ENCODE results near the gene SLC49A4. TPM values are rescaled to one million over a fixed set of nuclear protein-coding genes. Genes with fewer than 3 reads are reported as not detected.

Gene SLC49A4
- total RNA-seq, 1 experiment from 2014 or later = 14.1 TPM

- no peaks in the 10 kb centered on the region for H3K9me3 ChIP-seq (ENCODE audit: low read depth, low read length, poor library complexity, severe bottlenecking)
- H3K36me3 ChIP-seq (ENCODE audit: insufficient read depth, low read length, poor library complexity, severe bottlenecking) = no peaks in the 10 kb centered on the region
- DNase-seq (ENCODE audit: low spot score) = no peak
- POLR2A ChIA-PET (ENCODE audit: low non-redundant PET) = no interaction called here
- TF ChIP-seq EZH2 (IDR thresholded peaks at IDR 0.05; ENCODE audit: borderline replicate concordance, low read depth, low read length, poor library complexity, severe bottlenecking) (no peak), CTCF (conservative IDR thresholded peaks at IDR 0.05; ENCODE audit: low read depth, low read length) (no peak)
- CTCF ChIA-PET = no interaction called here
- intact Hi-C loops (cut with micrococcal nuclease; ENCODE audit: unreplicated experiment) = no loop called here
- no peak overlapping the region for H3K4me3 ChIP-seq (ENCODE audit: low read depth, low read length, poor library complexity, severe bottlenecking)
- H3K27ac ChIP-seq (ENCODE audit: low read depth, low read length, poor library complexity, severe bottlenecking) = no peak overlapping the region
- no TSS peak for BruUV-seq (replicated peaks)
- no peaks in the 10 kb centered on the region for H3K27me3 ChIP-seq (replicated peaks; ENCODE audit: insufficient read depth, low read depth, low read length, poor library complexity)
- H3K4me1 ChIP-seq (ENCODE audit: insufficient read depth, low read length, poor library complexity, severe bottlenecking) = no peaks in the 10 kb centered on the region
These were observed 27.1 kb upstream of the SLC49A4 start for GRCh38 chr3:122767540-122768372.

- DNase-seq (ENCODE audit: low spot score) = no peak
- ChIA-PET POLR2A (ENCODE audit: low non-redundant PET) (interaction anchor here (0.6 kb wide), 1 partner anchor 10 kb away, joined by 3 read pairs; no protein-coding TSS in a partner anchor), CTCF (no interaction called here)
- Histone ChIP-seq H3K27me3 (replicated peaks; ENCODE audit: insufficient read depth, low read depth, low read length, poor library complexity) (no peaks in the 10 kb centered on the region), H3K4me1 (ENCODE audit: insufficient read depth, low read length, poor library complexity, severe bottlenecking) (no peaks in the 10 kb centered on the region), H3K36me3 (ENCODE audit: insufficient read depth, low read length, poor library complexity, severe bottlenecking) (no peaks in the 10 kb centered on the region), H3K9me3 (ENCODE audit: low read depth, low read length, poor library complexity, severe bottlenecking) (no peaks in the 10 kb centered on the region), H3K27ac (ENCODE audit: low read depth, low read length, poor library complexity, severe bottlenecking) (no peak overlapping the region), H3K4me3 (ENCODE audit: low read depth, low read length, poor library complexity, severe bottlenecking) (no peak overlapping the region)
- no TSS peak for BruUV-seq (replicated peaks)
- intact Hi-C loops (cut with micrococcal nuclease; ENCODE audit: unreplicated experiment) = no loop called here
- no peak for TF ChIP-seq EZH2 (IDR thresholded peaks at IDR 0.05; ENCODE audit: borderline replicate concordance, low read depth, low read length, poor library complexity, severe bottlenecking)
- TF ChIP-seq CTCF (conservative IDR thresholded peaks at IDR 0.05; ENCODE audit: low read depth, low read length) = no peak
These were observed 24.2 kb upstream of the SLC49A4 start for GRCh38 chr3:122770521-122771202.

GRCh38 chr3:122772827-122773226 lies 22.0 kb upstream of the SLC49A4 start:
- DNase-seq (ENCODE audit: low spot score) = no peak
- ChIA-PET POLR2A (ENCODE audit: low non-redundant PET) (no interaction called here), CTCF (no interaction called here)
- Histone ChIP-seq H3K9me3 (ENCODE audit: low read depth, low read length, poor library complexity, severe bottlenecking) (no peaks in the 10 kb centered on the region), H3K27ac (ENCODE audit: low read depth, low read length, poor library complexity, severe bottlenecking) (no peak overlapping the region), H3K27me3 (replicated peaks; ENCODE audit: insufficient read depth, low read depth, low read length, poor library complexity) (no peaks in the 10 kb centered on the region), H3K36me3 (ENCODE audit: insufficient read depth, low read length, poor library complexity, severe bottlenecking) (no peaks in the 10 kb centered on the region), H3K4me1 (ENCODE audit: insufficient read depth, low read length, poor library complexity, severe bottlenecking) (no peaks in the 10 kb centered on the region), H3K4me3 (ENCODE audit: low read depth, low read length, poor library complexity, severe bottlenecking) (no peak overlapping the region)
- intact Hi-C loops (cut with micrococcal nuclease; ENCODE audit: unreplicated experiment) = no loop called here
- BruUV-seq (replicated peaks) = no TSS peak
- TF ChIP-seq CTCF (conservative IDR thresholded peaks at IDR 0.05; ENCODE audit: low read depth, low read length) = no peak
- TF ChIP-seq EZH2 (IDR thresholded peaks at IDR 0.05; ENCODE audit: borderline replicate concordance, low read depth, low read length, poor library complexity, severe bottlenecking) = no peak
